ENCODE measurements around the gene RRP36.

DNA sequence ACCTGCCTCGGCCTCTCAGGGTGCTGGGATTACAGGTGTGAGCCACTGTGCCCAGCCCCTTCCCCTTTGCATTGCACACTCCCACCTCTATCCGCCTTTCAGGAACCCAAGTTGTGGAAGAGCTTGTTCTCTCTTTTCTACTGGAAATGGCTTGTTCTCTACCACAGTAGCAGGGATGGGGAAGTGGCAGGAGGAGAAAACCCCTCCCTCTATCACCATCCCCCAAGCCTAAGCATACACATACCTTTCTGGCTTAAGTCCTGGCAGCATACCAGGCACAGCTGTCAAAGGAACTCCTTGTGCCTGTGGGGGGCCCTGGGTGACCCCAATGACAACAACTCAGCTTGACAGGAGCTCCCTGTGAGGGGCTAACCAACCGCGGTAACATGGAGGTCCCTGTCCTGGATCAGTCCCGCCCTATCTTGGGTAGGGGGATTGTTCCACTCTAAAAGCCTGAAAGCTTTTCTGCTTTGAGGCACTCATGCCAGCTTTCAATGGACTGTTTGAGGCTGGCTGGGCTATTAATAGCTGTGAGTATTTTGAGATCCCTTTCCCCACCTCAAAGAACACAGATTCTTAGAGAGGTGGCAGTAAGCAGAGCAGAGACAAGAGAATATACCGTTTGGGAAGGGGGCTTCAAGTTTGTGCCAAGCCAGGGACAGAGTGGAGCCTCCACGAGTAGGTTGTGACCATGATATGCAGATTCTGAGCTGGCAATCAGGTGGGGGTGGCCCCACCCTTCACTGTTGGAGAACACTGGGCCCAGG lies 5.1 kb upstream of the RRP36 start:
- TF ChIP-seq EZH2phosphoT487 (conservative IDR thresholded peaks at IDR 0.05; ENCODE audit: low read length) (no peak), CTCF (IDR thresholded peaks at IDR 0.05; ENCODE audit: insufficient read depth, low read length, poor library complexity, severe bottlenecking) (no peak)
